Epithelial cell of proximal tubule (primary cell): Measurements from ENCODE around the gene ATF2. TPM values are rescaled to one million over a fixed set of nuclear protein-coding genes. Genes with fewer than 3 reads are reported as not detected.
A peak's percentile ranks its signal among the peaks of the same experiment; 100 is the strongest.

Source experiments
- DNase-seq: peaks from one replicate; pipeline ENCODE4 v3.0.0-alpha.2; 2011; ENCODE audit warnings: low read depth
- H3K4me3 ChIP-seq: 2 replicates; pipeline ENCODE4 v1.5.1; 2011; ENCODE audit warnings: low read depth, mild to moderate bottlenecking, low read length
- total RNA-seq: library from RNA; depleted of rRNA; stranded (reverse); fragments of >200 nt; gene quantifications from 2 replicates; pipeline ENCODE4 v1.2.3, GENCODE V29; 2015
- TF ChIP-seq, protein P1 (sequence below): conservative IDR thresholded peaks from 2 replicates; pipeline ENCODE4 v1.5.1; 2012; ENCODE audit warnings: low read depth, mild to moderate bottlenecking, low read length

The ATF2 gene
- total RNA-seq, 1 donor from 2014 or later = 47.5 TPM

- no peak overlapping the region for H3K4me3 ChIP-seq
- DNase-seq = no peak
- TF ChIP-seq, protein P1, sequence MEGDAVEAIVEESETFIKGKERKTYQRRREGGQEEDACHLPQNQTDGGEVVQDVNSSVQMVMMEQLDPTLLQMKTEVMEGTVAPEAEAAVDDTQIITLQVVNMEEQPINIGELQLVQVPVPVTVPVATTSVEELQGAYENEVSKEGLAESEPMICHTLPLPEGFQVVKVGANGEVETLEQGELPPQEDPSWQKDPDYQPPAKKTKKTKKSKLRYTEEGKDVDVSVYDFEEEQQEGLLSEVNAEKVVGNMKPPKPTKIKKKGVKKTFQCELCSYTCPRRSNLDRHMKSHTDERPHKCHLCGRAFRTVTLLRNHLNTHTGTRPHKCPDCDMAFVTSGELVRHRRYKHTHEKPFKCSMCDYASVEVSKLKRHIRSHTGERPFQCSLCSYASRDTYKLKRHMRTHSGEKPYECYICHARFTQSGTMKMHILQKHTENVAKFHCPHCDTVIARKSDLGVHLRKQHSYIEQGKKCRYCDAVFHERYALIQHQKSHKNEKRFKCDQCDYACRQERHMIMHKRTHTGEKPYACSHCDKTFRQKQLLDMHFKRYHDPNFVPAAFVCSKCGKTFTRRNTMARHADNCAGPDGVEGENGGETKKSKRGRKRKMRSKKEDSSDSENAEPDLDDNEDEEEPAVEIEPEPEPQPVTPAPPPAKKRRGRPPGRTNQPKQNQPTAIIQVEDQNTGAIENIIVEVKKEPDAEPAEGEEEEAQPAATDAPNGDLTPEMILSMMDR = no peak
These were observed 132.2 kb downstream of the ATF2 start for GRCh38 chr2:175035806-175036205.

DNA sequence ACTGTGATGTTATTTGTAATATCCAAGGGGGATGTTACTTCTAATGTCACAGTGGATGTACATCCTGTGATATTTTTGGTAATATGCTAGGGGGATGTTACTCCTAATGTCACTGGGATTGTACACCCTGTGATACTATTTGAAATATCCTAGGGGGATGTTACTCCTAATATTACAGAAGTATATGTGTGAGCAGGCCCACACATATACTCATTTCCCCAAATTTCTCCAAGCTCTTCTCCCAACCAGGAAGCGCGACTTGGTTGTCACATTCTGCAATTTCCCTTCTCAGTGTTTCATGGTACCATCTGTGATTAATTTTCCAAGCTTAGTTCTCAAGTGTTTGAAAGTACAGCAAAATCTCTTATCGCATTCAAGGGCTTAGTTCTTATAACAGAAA, 133.3 kb downstream of the ATF2 start:
- DNase-seq = no peak
- TF ChIP-seq, protein P1 = no peak
- no peak overlapping the region for H3K4me3 ChIP-seq

- H3K4me3 ChIP-seq = no peak overlapping the region
- DNase-seq = no peak
- TF ChIP-seq, protein P1 = peak; percentile 53
These were observed 137.4 kb downstream of the ATF2 start for GRCh38 chr2:175030380-175031271.

DNA sequence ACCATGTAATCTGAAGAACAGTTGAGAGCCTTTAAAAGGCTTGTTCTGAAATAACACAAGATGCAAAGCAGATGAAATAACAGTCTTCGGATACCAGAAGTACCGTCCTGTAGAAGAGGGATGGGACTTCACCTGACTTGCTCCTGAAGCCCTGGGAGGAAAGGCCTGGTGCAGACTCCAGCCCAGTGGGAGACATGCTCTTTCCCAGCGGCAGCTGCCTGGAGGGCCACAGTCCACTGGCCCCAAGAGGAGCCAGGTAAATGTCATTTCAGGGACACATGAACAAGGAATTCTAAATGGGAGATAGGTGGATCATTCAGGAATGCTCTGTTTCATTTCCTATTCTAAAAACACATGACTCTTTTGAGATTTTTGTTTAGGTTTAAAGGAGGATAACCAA, 140.2 kb downstream of the ATF2 start:
- H3K4me3 ChIP-seq = no peak overlapping the region
- TF ChIP-seq, protein P1 = no peak
- no peak for DNase-seq

GRCh38 chr2:175026385-175026784, 141.6 kb downstream of the ATF2 start:
- TF ChIP-seq, protein P1 = no peak
- DNase-seq = no peak

GRCh38 chr2:175025946-175026345, 142.1 kb downstream of the ATF2 start:
- no peak overlapping the region for H3K4me3 ChIP-seq
- no peak for DNase-seq
- TF ChIP-seq, protein P1 = no peak

More at GRCh38 chr2:175026385-175026784, 141.6 kb downstream of the ATF2 start:
- no peak overlapping the region for H3K4me3 ChIP-seq

GRCh38 chr2:175025233-175025632, 142.8 kb downstream of the ATF2 start:
- H3K4me3 ChIP-seq = no peak overlapping the region
- TF ChIP-seq, protein P1 = no peak
- DNase-seq = no peak
